GM21737 (cell line): ENCODE measurements around the gene STIM2.

Source experiments
- ATAC-seq: cut with Tn5 transposase; IDR thresholded peaks from one replicate; pipeline ENCODE4 v1.9.1; 2021; ENCODE audit warnings: mild to moderate bottlenecking, moderate library complexity; ENCODE audit not compliant: unreplicated experiment

Gene STIM2

GRCh38 chr4:26836539-26836938, 24.1 kb upstream of the STIM2 start:
- ATAC-seq = no peak

- ATAC-seq = no peak
Measured at GRCh38 chr4:26837993-26838842, 22.4 kb upstream of the STIM2 start.

- no peak for ATAC-seq
Measured at GRCh38 chr4:26839016-26839415, 21.6 kb upstream of the STIM2 start.

GRCh38 chr4:26839534-26839951, 21.1 kb upstream of the STIM2 start:
- no peak for ATAC-seq

- ATAC-seq = no peak
Measured at GRCh38 chr4:26840786-26841185, 19.9 kb upstream of the STIM2 start.

GRCh38 chr4:26842911-26843310, 17.7 kb upstream of the STIM2 start:
- ATAC-seq = no peak

GRCh38 chr4:26850528-26850927, 10.1 kb upstream of the STIM2 start:
- no peak for ATAC-seq

GRCh38 chr4:26851129-26851528, 9.5 kb upstream of the STIM2 start:
- ATAC-seq = no peak

GRCh38 chr4:26854701-26855100, 5.9 kb upstream of the STIM2 start:
- no peak for ATAC-seq

GRCh38 chr4:26856906-26857277, 3.7 kb upstream of the STIM2 start:
- no peak for ATAC-seq

- ATAC-seq = peak; percentile 54
Measured at GRCh38 chr4:26857278-26858034, 3.2 kb upstream of the STIM2 start.

GRCh38 chr4:26858035-26858918, 2.4 kb upstream of the STIM2 start:
- no peak for ATAC-seq

GRCh38 chr4:26858947-26859401, 1.7 kb upstream of the STIM2 start:
- no peak for ATAC-seq

- ATAC-seq = no peak
Measured at GRCh38 chr4:26859762-26860156, 882 bp upstream of the STIM2 start.

- peak; percentile 28 for ATAC-seq
Measured at GRCh38 chr4:26860922-26861433, 337 bp downstream of the STIM2 start.

GRCh38 chr4:26861434-26862186, 969 bp downstream of the STIM2 start:
- peak; percentile 40 for ATAC-seq

- no peak for ATAC-seq
Measured at GRCh38 chr4:26862381-26862915, 1.8 kb downstream of the STIM2 start.

GRCh38 chr4:26863512-26863911, 2.9 kb downstream of the STIM2 start:
- ATAC-seq = no peak

- no peak for ATAC-seq
Measured at GRCh38 chr4:26864899-26865298, 4.3 kb downstream of the STIM2 start.

GRCh38 chr4:26866203-26866602, 5.6 kb downstream of the STIM2 start:
- ATAC-seq = no peak
